Peyer's patch (tissue), 4 donors: ENCODE data around the gene C1GALT1. TPM values are rescaled to one million over a fixed set of nuclear protein-coding genes. Genes with fewer than 3 reads are reported as not detected.

Source experiments
- DNase-seq, 3 donors: peaks; one replicate each; pipeline ENCODE4 v3.0.0-alpha.2; 2017 to 2019
- H3K27ac ChIP-seq, 4 donors: fragments of 200-600 bp; sonication (generic); one replicate each; pipeline ENCODE4 v1.5.1; 2016 to 2019
- H3K27me3 ChIP-seq, 2 donors: fragments of 200-600 bp; sonication (generic); one replicate each; pipeline ENCODE4 v1.5.1; 2019
- H3K36me3 ChIP-seq, 3 donors: fragments of 200-600 bp; sonication (generic); one replicate each; pipeline ENCODE4 v1.5.1; 2016 to 2019
- H3K4me1 ChIP-seq, 4 donors: fragments of 200-600 bp; sonication (generic); one replicate each; pipeline ENCODE4 v1.5.1; 2016 to 2019
- H3K4me3 ChIP-seq, 4 donors: fragments of 200-600 bp; sonication (generic); 1 replicate in 3 of 4; 2 replicates in 1 of 4; pipeline ENCODE4 v1.5.1; 2016 to 2019; ENCODE audit warnings: mild to moderate bottlenecking in 1 of 4
- H3K9me3 ChIP-seq, 4 donors: fragments of 200-600 bp; sonication (generic); one replicate each; pipeline ENCODE4 v1.5.1; 2016 to 2019; ENCODE audit warnings: mild to moderate bottlenecking in 1 of 4
- CTCF ChIP-seq, 6 experiments: fragments of 450-650 bp in 4 of 6; fragments of 200-600 bp in 2 of 6; sonication (generic) in 1 of 6; IDR thresholded peaks; one replicate each; pipeline ENCODE4 v1.5.1; 2017 to 2019; ENCODE audit warnings: antibody characterized with exemption in 6 of 6, mild to moderate bottlenecking in 3 of 6, moderate library complexity in 1 of 6
- POLR2A ChIP-seq, 2 donors: fragments of 450-650 bp; IDR thresholded peaks; one replicate each; pipeline ENCODE4 v1.5.1; 2017; ENCODE audit warnings: antibody characterized with exemption in 2 of 2, mild to moderate bottlenecking in 2 of 2, moderate library complexity in 2 of 2
- total RNA-seq, 4 donors: library from RNA; depleted of rRNA; stranded (reverse); fragments of >200 nt; gene quantifications; one replicate each; pipeline ENCODE4 v1.1.0, GENCODE V29; 2016

The C1GALT1 gene
- total RNA-seq, 4 donors from 2014 or later: 23.1 to 63.3 (median 34.8) TPM

- H3K27ac ChIP-seq: no peak overlapping the region
- no peaks in the 10 kb centered on the region for H3K4me1 ChIP-seq
- no peaks in the 10 kb centered on the region for H3K36me3 ChIP-seq
- DNase-seq: no peak
- no peaks in the 10 kb centered on the region for H3K9me3 ChIP-seq
- no peak for TF ChIP-seq CTCF (IDR thresholded peaks at IDR 0.05)
- no peak for TF ChIP-seq POLR2A (IDR thresholded peaks at IDR 0.05)
- H3K27me3 ChIP-seq: no peaks in the 10 kb centered on the region
- no peak overlapping the region for H3K4me3 ChIP-seq
Measured at GRCh38 chr7:7265081-7266075, 83.0 kb downstream of the C1GALT1 start.

GRCh38 chr7:7266257-7266881, 84.0 kb downstream of the C1GALT1 start:
- TF ChIP-seq CTCF (IDR thresholded peaks at IDR 0.05) (no peak), POLR2A (IDR thresholded peaks at IDR 0.05) (no peak)
- H3K27me3 ChIP-seq: no peaks in the 10 kb centered on the region
- H3K27ac ChIP-seq: no peak overlapping the region
- no peaks in the 10 kb centered on the region for H3K36me3 ChIP-seq
- H3K4me3 ChIP-seq: no peak overlapping the region
- no peaks in the 10 kb centered on the region for H3K4me1 ChIP-seq
- peak in 1 of 3 donors; percentile 52 for DNase-seq
- no peaks in the 10 kb centered on the region for H3K9me3 ChIP-seq

GRCh38 chr7:7271094-7271874, 88.9 kb downstream of the C1GALT1 start:
- no peaks in the 10 kb centered on the region for H3K27me3 ChIP-seq
- H3K36me3 ChIP-seq: no peaks in the 10 kb centered on the region
- no peak overlapping the region for H3K4me3 ChIP-seq
- no peak overlapping the region for H3K27ac ChIP-seq
- no peaks in the 10 kb centered on the region for H3K9me3 ChIP-seq
- H3K4me1 ChIP-seq: no peaks in the 10 kb centered on the region
- DNase-seq: peak in 1 of 3 donors; percentile 47
- TF ChIP-seq POLR2A (IDR thresholded peaks at IDR 0.05) (no peak), CTCF (IDR thresholded peaks at IDR 0.05) (no peak)

- H3K4me1 ChIP-seq: no peaks in the 10 kb centered on the region
- no peak for TF ChIP-seq CTCF (IDR thresholded peaks at IDR 0.05)
- no peak for TF ChIP-seq POLR2A (IDR thresholded peaks at IDR 0.05)
- H3K36me3 ChIP-seq: no peaks in the 10 kb centered on the region
- no peak for DNase-seq
- H3K27ac ChIP-seq: no peak overlapping the region
- no peak overlapping the region for H3K4me3 ChIP-seq
- H3K9me3 ChIP-seq: no peaks in the 10 kb centered on the region
- no peaks in the 10 kb centered on the region for H3K27me3 ChIP-seq
Measured at GRCh38 chr7:7272294-7272693, 90.0 kb downstream of the C1GALT1 start.

GRCh38 chr7:7274782-7275181, 92.4 kb downstream of the C1GALT1 start:
- no peak overlapping the region for H3K4me3 ChIP-seq
- no peaks in the 10 kb centered on the region for H3K27me3 ChIP-seq
- TF ChIP-seq CTCF (IDR thresholded peaks at IDR 0.05) (no peak), POLR2A (IDR thresholded peaks at IDR 0.05) (no peak)
- no peak for DNase-seq
- no peak overlapping the region for H3K27ac ChIP-seq
- no peaks in the 10 kb centered on the region for H3K36me3 ChIP-seq
- H3K9me3 ChIP-seq: no peaks in the 10 kb centered on the region
- H3K4me1 ChIP-seq: no peaks in the 10 kb centered on the region
